Stimulated activated effector memory CD8-positive, alpha-beta T cell treated with anti-CD3 and anti-CD28 coated beads, Interleukin-12 subunit alpha, Interleukin-12 subunit beta, amount 100 ng/mL, for 72 hours (primary cell): ENCODE measurements around the gene CIB4.

Source experiments
- ATAC-seq: fragments of 150-1000 bp; cut with Tn5 transposase; 2 replicates; pipeline ENCODE4 v1.10.0; 2021
- DNase-seq, 2 donors: peaks; one replicate each; pipeline ENCODE4 v3.0.0; 2021 to 2022; ENCODE audit warnings: low spot score in 2 of 2
- H3K27ac Mint-ChIP-seq: one replicate; pipeline ENCODE4 v1.8.0; 2022; ENCODE audit warnings: mild to moderate bottlenecking, mixed read lengths
- H3K36me3 Mint-ChIP-seq: one replicate; pipeline ENCODE4 v1.8.0; 2022; ENCODE audit warnings: mild to moderate bottlenecking, mixed read lengths
- H3K4me1 Mint-ChIP-seq: one replicate; pipeline ENCODE4 v1.8.0; 2022; ENCODE audit warnings: mixed read lengths
- H3K4me3 Mint-ChIP-seq: one replicate; pipeline ENCODE4 v1.8.0; 2022; ENCODE audit warnings: mild to moderate bottlenecking, mixed read lengths
- H3K9me3 Mint-ChIP-seq: one replicate; pipeline ENCODE4 v1.8.0; 2022; ENCODE audit warnings: mixed read lengths

CIB4 gene

DNA sequence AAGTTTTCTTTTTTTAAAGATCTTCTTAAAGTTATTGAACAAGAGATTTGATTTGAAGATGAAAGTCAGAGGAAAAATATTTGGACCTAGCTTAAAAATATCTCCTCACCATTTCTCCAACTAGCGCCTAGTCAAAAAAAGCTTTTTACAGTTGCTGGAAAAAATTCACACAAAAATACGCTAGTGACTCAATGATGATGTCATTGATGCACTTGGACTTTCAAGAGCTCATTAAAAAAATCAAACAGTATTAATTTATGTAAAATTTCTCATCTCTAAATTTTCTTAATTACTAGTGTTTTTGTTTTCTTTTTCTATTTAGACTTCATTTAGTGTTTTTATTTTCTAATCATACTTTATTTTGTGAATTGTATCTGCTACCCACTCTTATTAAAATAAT, 41.8 kb downstream of the CIB4 start:
- Mint-ChIP-seq H3K9me3 (no peaks in the 10 kb centered on the region), H3K36me3 (no peaks in the 10 kb centered on the region), H3K4me1 (no peaks in the 10 kb centered on the region), H3K4me3 (no peak overlapping the region), H3K27ac (no peak overlapping the region)
- ATAC-seq: no peak
- no peak for DNase-seq

DNA sequence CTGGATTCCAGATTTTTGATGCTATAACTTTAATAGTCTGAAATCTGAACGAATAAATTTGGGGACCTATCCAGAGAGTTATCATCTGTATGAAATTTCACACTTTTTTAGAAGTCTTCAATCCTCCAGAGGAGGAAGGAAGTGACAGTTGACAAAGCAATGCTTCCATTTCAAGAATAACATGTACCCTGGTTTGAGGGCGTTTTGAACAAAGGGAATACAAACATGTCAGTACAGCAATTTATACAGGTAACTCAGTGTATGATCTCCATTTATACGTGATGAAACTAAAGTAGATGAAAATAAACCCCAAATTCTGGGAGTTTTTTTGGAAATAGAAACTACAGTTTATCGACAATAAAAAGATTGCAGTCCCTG, 42.2 kb downstream of the CIB4 start:
- no peaks in the 10 kb centered on the region for H3K4me1 Mint-ChIP-seq

DNA sequence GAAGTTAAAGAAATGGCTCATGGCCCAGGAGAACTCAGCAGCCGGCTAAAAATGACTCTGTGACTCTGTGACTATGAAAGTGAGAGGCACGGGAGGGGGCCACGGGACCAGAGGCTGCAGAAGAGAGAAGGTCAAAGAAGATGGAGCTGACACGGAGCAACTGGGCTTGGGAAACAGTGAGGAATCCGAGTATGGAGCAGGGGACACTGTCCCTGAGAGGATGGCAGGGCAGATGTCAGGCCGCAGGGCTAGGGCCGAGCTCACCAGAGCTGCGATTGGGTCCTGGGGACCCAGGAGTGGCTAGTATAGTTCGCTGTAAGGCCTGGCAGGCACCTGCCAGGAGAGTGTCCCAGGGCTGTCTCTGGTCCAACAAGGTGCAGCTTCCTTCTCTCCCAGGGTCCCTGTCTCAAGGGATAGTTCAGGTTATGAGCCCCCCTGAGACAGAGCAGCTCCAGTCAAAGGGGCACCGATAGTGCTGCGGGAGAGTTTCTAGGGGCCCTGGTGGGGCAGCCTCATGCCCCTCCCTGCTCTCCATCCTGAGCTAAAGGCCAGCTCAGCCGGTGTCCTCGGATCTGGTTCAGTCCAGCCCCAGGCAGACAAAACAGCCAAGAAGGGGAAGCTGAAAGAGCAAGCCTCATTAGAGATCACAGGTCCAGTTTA, 42.7 kb downstream of the CIB4 start:
- no peak overlapping the region for H3K4me3 Mint-ChIP-seq
- H3K36me3 Mint-ChIP-seq: no peaks in the 10 kb centered on the region
- DNase-seq (no peak), ATAC-seq (no peak)
- no peak overlapping the region for H3K27ac Mint-ChIP-seq
- no peaks in the 10 kb centered on the region for H3K4me1 Mint-ChIP-seq
- H3K9me3 Mint-ChIP-seq: no peaks in the 10 kb centered on the region

More for the DNA sequence above, 42.2 kb downstream of the CIB4 start:
- no peak for ATAC-seq
- Mint-ChIP-seq H3K27ac (no peak overlapping the region), H3K9me3 (no peaks in the 10 kb centered on the region), H3K4me3 (no peak overlapping the region), H3K36me3 (no peaks in the 10 kb centered on the region)
- DNase-seq: no peak

DNA sequence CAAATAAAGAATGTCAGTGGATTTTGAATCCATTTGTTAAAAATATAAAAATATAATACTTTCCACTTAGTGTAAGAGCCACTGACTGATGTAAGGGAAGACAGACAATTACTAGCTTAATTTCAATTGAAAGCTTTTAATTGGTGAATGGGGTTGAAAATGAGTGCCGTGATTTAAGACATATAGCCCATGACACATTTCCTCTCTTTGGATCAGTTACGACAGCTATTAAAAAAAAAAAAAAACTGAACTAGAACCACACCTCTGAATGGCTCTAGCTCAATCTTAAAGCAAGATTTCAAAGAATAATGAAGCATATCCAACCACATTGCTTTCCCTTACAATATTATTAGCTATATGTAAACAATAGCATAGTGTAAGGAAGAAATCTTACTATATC, 44.0 kb downstream of the CIB4 start:
- DNase-seq (no peak), ATAC-seq (no peak)
- H3K4me1 Mint-ChIP-seq: no peaks in the 10 kb centered on the region
- H3K9me3 Mint-ChIP-seq: no peaks in the 10 kb centered on the region
- H3K36me3 Mint-ChIP-seq: no peaks in the 10 kb centered on the region
- no peak overlapping the region for H3K27ac Mint-ChIP-seq
- no peak overlapping the region for H3K4me3 Mint-ChIP-seq

DNA sequence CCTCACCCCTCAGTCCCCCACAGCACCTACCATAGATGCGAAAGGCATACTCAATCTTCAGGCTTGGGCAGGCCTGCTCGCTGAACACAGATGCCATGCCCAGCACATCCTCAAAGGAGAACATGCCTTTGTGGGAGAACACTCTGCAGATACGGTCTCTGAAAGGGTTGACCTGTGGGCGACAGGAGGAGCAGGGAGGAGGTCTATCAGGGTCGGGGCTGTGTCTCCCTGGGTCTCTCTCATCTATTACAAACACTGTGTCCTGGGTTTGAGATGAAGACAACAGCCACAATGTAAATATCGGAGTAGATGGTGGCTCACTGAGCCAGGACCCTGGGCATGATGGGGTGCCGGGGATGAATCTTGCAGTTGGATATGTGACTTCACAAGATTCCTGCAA, 46.0 kb downstream of the CIB4 start:
- Mint-ChIP-seq H3K27ac (no peak overlapping the region), H3K36me3 (no peaks in the 10 kb centered on the region), H3K9me3 (no peaks in the 10 kb centered on the region), H3K4me1 (no peaks in the 10 kb centered on the region), H3K4me3 (no peak overlapping the region)
- DNase-seq (no peak), ATAC-seq (no peak)

DNA sequence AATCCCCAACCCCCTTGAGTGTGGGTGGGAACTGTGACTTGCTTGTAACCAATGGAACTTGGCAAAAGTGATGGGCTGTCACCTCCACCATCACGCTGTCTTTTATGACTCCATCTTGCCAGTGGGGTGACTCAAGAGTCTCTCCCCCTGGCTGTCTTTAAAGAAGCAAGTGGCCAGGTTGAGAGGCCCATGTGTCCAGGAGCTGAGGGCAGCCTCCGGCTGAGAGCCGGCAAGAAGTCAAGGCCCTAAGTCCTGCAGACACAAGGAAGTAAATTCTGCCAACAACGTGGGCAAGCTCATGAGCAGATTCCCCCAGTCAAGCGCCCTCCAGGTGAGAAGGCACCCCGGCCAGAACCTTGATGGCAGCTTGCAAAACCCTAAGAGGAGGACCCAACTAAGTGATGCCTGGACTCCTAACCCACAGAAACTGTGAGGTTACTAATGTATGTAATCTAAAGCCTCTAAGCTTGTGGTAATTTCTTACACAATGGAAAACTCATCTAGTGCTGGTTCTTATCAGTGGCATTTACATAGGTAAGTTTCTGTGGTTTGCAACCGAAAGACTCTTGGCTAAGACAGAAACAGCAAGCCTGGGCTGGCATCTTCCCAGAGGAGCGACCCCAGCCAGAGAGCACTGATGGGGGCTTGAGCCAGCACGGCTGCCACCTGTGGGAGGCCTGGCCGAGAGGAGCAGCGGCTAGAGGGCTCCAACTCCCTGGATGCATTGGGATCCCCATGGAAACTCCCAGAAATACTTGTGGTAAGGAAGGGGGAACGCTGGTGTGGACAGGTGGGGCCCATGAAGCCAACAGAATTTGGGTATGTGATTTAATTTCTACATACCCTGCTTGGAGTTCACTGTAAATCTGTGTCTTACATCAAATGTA, 49.3 kb downstream of the CIB4 start:
- peak; percentile 44 for ATAC-seq
- no peaks in the 10 kb centered on the region for H3K36me3 Mint-ChIP-seq
- no peak overlapping the region for H3K27ac Mint-ChIP-seq
- DNase-seq: no peak
- H3K9me3 Mint-ChIP-seq: no peaks in the 10 kb centered on the region
- H3K4me1 Mint-ChIP-seq: no peaks in the 10 kb centered on the region
- H3K4me3 Mint-ChIP-seq: no peak overlapping the region

DNA sequence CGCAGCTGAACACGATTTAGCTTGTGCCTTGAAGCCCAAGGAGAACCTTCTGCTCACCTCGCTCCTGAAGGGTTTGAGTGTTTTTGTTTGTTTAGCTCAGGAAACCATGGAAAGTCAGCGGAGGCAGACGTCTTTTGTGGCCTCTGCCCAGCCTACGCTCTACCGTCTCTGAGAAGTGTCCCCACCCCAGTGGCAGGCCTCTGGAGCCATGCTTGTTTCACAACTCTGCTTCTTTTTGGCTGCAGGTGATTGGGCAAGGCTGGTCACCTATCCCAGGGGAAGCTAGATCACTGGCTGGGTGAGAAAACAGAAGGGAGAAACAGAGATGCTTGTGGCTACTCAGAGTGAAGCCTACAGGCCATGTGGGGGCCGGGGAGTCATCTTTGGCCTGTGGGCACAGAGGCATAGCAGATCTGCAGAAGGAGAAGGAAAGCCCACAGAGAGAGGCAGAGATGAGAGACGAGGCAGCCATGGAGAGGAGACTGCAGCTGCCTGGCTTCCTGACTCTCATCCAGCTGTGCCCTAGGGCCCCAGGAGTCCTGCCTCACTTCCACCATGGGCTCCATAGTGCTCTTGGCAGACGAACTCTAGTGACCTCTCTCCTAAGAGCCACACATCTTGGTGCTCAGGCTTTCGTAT, 50.1 kb downstream of the CIB4 start:
- no peak overlapping the region for H3K4me3 Mint-ChIP-seq
- no peak for DNase-seq
- ATAC-seq: peak; percentile 6
- no peak overlapping the region for H3K27ac Mint-ChIP-seq
- no peaks in the 10 kb centered on the region for H3K36me3 Mint-ChIP-seq
- no peaks in the 10 kb centered on the region for H3K4me1 Mint-ChIP-seq
- no peaks in the 10 kb centered on the region for H3K9me3 Mint-ChIP-seq

DNA sequence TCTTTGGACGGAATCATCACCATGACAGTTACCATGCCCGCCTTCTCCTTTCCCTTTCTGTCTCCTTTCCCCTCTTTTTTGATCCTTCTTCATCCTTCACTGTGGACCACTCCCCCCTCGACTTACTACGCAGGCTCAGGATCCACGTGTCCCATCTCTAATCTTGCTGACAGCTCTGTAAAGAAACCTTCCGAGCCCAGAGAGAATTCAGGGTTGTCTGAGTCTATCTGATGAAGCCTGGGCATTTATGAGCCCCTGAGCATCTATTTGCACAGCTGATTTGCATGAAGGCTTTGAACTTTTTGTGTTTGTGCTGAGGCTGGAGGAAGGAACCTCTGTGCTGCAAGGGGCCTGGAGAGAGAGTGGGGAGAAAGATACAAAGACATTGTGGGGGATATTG, 50.7 kb downstream of the CIB4 start:
- no peak overlapping the region for H3K27ac Mint-ChIP-seq
- no peaks in the 10 kb centered on the region for H3K9me3 Mint-ChIP-seq
- no peak for DNase-seq
- no peak for ATAC-seq
- H3K4me3 Mint-ChIP-seq: no peak overlapping the region
- no peaks in the 10 kb centered on the region for H3K4me1 Mint-ChIP-seq
- H3K36me3 Mint-ChIP-seq: no peaks in the 10 kb centered on the region

DNA sequence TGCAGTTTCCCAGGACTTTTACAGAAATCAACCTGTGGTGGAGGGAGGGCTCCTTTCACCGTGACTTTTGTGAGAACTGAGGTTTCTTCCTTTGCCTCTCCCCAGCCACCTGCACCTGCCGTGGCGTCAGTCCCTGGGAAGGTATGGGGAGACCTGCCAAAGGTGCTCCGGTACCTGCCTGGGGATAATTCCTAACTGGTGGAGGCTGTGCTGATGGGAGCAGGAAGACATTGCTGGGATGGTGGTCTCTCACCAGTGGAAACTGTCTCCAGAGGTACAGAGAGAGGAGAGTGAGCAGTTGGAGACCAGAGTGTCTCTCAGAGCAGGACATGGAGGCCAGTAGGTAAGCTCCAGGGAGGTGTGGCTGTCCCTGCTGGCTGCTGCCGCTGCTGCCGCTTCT, 52.6 kb downstream of the CIB4 start:
- Mint-ChIP-seq H3K9me3 (no peaks in the 10 kb centered on the region), H3K4me3 (no peak overlapping the region), H3K27ac (no peak overlapping the region), H3K36me3 (no peaks in the 10 kb centered on the region), H3K4me1 (no peaks in the 10 kb centered on the region)
- no peak for ATAC-seq
- DNase-seq: no peak

DNA sequence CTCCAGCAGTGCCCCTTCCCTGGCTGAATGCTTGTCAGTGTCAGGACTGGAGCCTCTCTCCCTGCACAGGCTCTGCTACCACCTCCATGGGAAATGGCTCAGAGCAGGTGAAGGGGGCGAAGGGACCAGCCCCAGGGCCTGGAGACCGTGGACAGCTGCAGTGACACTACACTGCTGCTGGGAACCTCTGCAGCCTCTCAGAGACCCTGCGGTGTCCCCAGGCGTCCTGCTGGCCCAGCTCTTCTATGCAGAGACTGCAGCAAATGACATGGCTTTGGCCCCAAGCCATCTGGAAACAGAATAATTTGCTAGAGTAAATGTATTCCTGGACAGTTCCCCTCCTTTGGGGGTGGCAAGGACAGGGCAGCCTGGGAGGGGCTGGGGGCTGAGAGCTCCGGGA, 53.2 kb downstream of the CIB4 start:
- ATAC-seq: no peak
- H3K9me3 Mint-ChIP-seq: no peaks in the 10 kb centered on the region
- no peak overlapping the region for H3K4me3 Mint-ChIP-seq
- no peak overlapping the region for H3K27ac Mint-ChIP-seq
- H3K36me3 Mint-ChIP-seq: no peaks in the 10 kb centered on the region
- DNase-seq: no peak
- no peaks in the 10 kb centered on the region for H3K4me1 Mint-ChIP-seq

DNA sequence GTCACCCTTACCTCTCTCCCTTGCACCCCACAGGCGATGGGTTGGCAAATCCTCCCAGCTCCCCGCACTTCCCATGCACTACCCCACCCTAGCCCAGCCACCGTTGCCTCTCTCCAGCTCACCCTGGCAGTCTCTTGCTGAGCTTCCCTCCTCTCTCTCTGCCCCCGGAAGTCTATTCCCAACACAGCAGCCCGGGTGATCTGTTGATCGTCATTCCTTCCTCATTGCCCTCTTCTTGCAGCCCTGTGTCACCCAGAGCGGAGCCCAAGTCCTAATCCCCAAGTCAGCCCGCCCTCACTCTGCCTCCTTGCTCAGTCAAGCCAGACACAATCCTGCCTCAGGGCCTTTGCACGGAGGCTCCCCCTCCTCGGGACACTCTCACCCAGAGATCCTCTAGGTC, 55.2 kb downstream of the CIB4 start:
- no peaks in the 10 kb centered on the region for H3K36me3 Mint-ChIP-seq
- no peak overlapping the region for H3K4me3 Mint-ChIP-seq
- DNase-seq (no peak), ATAC-seq (no peak)
- no peaks in the 10 kb centered on the region for H3K4me1 Mint-ChIP-seq
- H3K27ac Mint-ChIP-seq: no peak overlapping the region
- no peaks in the 10 kb centered on the region for H3K9me3 Mint-ChIP-seq

DNA sequence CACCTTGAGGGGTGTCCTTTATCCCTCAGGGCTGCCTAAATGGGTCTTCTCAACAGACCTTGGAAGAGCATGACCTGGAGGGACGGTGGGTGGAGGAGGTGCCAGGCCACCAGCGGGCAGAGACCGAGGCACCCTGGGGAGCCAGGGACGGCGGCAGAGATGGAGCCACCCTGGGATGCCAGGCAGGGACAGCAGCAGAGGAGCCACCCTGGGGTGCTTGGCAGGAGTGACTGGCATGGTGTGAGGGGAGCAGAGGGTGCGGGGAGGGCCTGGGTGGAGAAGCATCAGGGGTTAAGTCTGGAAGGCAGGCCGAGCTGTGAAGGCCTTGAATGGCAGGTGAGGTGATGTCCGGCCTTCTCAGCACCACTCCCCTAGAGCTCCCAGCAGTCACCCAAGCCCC, 56.1 kb downstream of the CIB4 start:
- no peak for ATAC-seq
- DNase-seq: no peak
- Mint-ChIP-seq H3K4me1 (no peaks in the 10 kb centered on the region), H3K36me3 (no peaks in the 10 kb centered on the region), H3K9me3 (no peaks in the 10 kb centered on the region), H3K27ac (no peak overlapping the region), H3K4me3 (no peak overlapping the region)

DNA sequence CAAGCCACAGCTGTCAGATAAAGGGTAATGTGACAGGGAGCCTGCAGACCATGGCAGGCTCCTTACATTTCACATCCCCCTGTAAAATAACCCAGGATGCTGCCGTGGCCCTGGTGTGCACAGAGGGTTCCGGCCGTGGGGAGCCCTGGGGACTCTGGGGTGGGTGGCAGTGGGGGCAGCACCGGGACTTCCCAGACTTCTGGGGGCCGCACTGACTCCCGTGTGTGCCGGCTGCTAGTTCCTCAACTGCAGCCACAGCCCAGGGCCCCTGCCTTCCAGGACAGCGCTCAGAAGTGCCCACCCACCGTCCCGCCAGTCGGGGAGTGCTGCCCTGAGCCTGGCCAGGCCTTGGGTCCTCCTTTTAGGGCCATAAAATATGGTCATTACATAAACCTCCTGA, 56.5 kb downstream of the CIB4 start:
- Mint-ChIP-seq H3K9me3 (no peaks in the 10 kb centered on the region), H3K4me3 (no peak overlapping the region), H3K27ac (no peak overlapping the region), H3K4me1 (no peaks in the 10 kb centered on the region), H3K36me3 (no peaks in the 10 kb centered on the region)
- ATAC-seq: no peak
- no peak for DNase-seq

DNA sequence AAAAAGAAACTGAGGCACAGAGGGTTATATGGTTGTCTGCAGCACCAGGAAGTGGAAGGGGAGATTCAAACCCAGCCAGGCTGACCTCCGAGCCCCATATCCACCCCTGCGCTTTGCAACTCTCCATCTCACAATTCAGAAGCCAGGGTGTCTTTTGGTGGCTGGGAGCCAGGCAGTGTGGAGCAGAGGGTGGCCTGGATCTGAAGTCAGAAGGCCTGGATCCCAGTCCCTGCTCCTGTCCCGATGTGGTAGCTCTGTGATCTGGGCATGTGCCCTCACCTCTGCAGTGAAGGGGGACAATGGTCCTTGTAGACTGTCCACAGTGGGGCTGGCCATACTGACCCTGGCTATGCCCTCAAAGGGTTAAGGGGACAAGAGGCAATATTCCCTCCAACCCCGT, 57.0 kb downstream of the CIB4 start:
- H3K9me3 Mint-ChIP-seq: no peaks in the 10 kb centered on the region
- no peak for DNase-seq
- no peaks in the 10 kb centered on the region for H3K36me3 Mint-ChIP-seq
- no peaks in the 10 kb centered on the region for H3K4me1 Mint-ChIP-seq
- H3K4me3 Mint-ChIP-seq: no peak overlapping the region
- H3K27ac Mint-ChIP-seq: no peak overlapping the region
- no peak for ATAC-seq

DNA sequence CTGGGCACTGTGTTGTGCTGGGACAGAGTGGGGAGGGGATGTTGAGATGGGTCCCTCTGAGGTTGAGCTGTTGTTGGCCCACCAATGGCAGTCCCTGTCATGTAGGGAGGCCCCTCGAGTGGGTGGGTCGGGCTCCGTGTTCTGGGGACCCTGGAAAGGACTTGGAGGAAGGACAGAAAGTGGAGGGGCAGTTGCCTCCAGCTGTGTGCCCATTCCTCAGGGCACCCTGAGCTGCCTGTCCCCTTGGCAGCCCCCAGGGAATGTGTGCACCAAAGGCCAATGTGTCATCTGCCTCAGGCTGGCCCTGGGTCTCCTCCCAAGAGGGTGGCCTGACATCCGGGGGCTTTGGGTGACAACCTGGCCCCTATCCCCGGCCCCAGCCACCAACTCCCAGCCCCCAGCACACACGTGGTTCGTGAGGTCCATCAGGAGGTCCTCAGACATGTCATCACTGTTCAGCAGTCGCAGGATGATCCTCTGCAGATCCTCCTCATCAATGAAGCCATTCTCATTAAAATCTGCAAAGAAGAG, 57.7 kb downstream of the CIB4 start:
- no peak for DNase-seq
- H3K4me1 Mint-ChIP-seq: no peaks in the 10 kb centered on the region
- no peak for ATAC-seq
- no peaks in the 10 kb centered on the region for H3K9me3 Mint-ChIP-seq
- H3K36me3 Mint-ChIP-seq: no peaks in the 10 kb centered on the region
- no peak overlapping the region for H3K4me3 Mint-ChIP-seq
- no peak overlapping the region for H3K27ac Mint-ChIP-seq

DNA sequence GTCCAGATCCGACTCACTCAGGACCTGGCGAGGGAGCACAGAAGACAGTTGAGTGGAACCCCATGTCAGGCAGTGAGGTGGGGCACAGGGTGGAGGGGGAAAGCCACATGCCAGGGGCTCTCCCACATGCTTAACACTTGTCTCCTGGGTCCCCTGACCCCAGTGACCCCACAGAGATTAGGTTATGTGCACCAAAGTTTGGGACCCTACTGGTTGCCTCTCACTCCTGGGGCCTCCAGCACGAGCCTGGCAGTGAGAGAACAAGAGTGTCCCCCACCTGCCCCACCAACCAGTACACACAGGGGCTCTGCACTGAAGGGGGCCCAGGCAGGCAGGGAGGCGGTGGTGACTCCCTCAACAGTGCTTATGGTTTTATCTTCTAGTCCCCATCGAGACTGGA, 58.3 kb downstream of the CIB4 start:
- ATAC-seq: no peak

More for the DNA sequence above, 58.3 kb downstream of the CIB4 start:
- no peaks in the 10 kb centered on the region for H3K36me3 Mint-ChIP-seq
- no peak overlapping the region for H3K27ac Mint-ChIP-seq
- no peak for DNase-seq
- no peak overlapping the region for H3K4me3 Mint-ChIP-seq
- H3K4me1 Mint-ChIP-seq: peaks cover under 1% of the 10 kb centered on the region
- no peaks in the 10 kb centered on the region for H3K9me3 Mint-ChIP-seq
